Urinary bladder (tissue), 4 donors: Measurements from ENCODE around the gene PTGDS. TPM values are rescaled to one million over a fixed set of nuclear protein-coding genes. Genes with fewer than 3 reads are reported as not detected.

Experiments
- DNase-seq: peaks from one replicate; pipeline ENCODE4 v3.0.0-alpha.2; 2015; ENCODE audit errors: extremely low spot score
- H3K27ac ChIP-seq: one replicate; pipeline ENCODE4 v1.5.1; 2013; ENCODE audit warnings: low read depth, mild to moderate bottlenecking, moderate library complexity
- H3K36me3 ChIP-seq: one replicate; pipeline ENCODE4 v1.6.1; 2013; ENCODE audit warnings: mild to moderate bottlenecking, moderate library complexity; ENCODE audit not compliant: insufficient read depth
- H3K4me1 ChIP-seq: one replicate; pipeline ENCODE4 v1.6.1; 2013; ENCODE audit warnings: mild to moderate bottlenecking, moderate library complexity; ENCODE audit not compliant: insufficient read depth
- H3K4me3 ChIP-seq: one replicate; pipeline ENCODE4 v1.5.1; 2013; ENCODE audit warnings: low read depth, low read length
- WGBS: extraction: QIAGEN DNeasy Blood & Tissue Kit; methylation state at CpG from one replicate; pipeline ENCODE4 v1.1.7; 2013; 5-methylcytosine and 5-hydroxymethylcytosine counted together
- polyA plus RNA-seq: library from polyadenylated mRNA; stranded (reverse); fragments of 200-250 nt; gene quantifications from one replicate; pipeline ENCODE4 v1.2.3, GENCODE V29; 2013
- total RNA-seq: library from RNA; depleted of rRNA; stranded (reverse); fragments of >200 nt; gene quantifications from one replicate; pipeline ENCODE4 v1.2.3, GENCODE V29; 2014
- donor health status: healthy with polysubstance abuse.
- donor health status: healthy.

PTGDS gene
- total and polyA plus RNA-seq, 2 donors, result 3.3 to 71.8 TPM

DNA sequence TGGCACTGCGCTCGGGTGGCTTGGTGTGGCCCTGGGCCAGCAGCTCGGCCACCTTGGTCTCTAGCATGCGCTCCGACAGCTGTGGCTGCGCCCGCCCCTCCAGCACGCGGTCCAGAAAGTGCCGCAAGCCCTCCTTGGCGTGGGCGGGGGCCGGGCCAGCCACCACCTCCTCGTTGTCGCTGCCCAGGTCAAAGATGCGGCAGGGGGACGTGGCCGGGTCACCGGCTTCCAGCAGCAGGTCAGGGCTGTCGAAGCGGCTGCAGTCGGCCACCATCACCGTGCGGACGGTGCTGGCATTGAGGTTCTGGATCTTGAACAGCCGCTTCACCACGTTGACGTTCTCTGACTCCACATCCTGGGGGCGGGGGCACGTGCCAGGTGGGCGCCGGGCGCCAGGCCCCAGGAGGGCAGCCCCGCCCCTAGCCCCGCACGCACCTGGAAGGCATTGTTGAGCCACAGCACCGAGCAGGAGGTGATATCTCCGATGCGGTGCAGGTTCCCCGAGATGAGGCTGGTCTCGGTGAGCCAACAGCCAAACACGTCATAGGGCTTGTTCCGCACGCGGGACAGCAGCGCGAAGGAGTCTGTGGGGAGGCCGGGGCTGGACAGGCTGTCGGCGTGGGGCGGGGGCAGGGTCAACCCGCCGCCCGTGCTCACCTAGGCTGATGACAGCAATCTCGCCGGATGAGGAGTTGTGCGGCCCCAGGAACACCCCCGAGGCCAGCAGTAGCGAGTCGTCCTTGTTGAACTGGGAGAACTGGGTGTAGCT lies 35.0 kb upstream of the PTGDS start:
- no peak overlapping the region for H3K4me3 ChIP-seq
- H3K4me1 ChIP-seq, result peaks cover 2% of the 10 kb centered on the region
- no peak overlapping the region for H3K27ac ChIP-seq
- DNase-seq, result no peak
- WGBS, result 94% methylated on average over 60 of the region's 60 CpGs
- H3K36me3 ChIP-seq, result peaks cover 18% of the 10 kb centered on the region

DNA sequence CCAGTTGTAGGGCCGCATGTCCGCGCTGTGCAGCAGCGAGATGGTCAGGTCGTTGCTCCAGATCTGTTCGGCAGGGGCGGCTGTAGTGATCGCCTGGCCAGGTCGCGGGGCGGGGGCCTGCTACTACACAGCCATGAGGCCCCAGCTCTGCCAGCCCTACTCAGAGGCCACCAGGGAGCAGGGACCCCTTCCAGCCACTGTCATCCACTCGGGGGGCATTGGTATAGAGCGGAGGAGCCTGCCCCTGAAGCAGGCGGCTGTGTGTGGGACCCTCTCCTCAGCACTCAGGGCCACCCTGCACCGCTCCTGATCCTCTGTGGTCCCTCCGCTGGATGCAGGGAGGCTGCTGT lies 34.4 kb upstream of the PTGDS start:
- no peak for DNase-seq
- H3K36me3 ChIP-seq, result peaks cover 18% of the 10 kb centered on the region
- 93% methylated on average over 16 of the region's 16 CpGs for WGBS
- H3K4me1 ChIP-seq, result peaks cover 2% of the 10 kb centered on the region
- peak overlapping the region; percentile 86 for H3K4me3 ChIP-seq
- H3K27ac ChIP-seq, result no peak overlapping the region

DNA sequence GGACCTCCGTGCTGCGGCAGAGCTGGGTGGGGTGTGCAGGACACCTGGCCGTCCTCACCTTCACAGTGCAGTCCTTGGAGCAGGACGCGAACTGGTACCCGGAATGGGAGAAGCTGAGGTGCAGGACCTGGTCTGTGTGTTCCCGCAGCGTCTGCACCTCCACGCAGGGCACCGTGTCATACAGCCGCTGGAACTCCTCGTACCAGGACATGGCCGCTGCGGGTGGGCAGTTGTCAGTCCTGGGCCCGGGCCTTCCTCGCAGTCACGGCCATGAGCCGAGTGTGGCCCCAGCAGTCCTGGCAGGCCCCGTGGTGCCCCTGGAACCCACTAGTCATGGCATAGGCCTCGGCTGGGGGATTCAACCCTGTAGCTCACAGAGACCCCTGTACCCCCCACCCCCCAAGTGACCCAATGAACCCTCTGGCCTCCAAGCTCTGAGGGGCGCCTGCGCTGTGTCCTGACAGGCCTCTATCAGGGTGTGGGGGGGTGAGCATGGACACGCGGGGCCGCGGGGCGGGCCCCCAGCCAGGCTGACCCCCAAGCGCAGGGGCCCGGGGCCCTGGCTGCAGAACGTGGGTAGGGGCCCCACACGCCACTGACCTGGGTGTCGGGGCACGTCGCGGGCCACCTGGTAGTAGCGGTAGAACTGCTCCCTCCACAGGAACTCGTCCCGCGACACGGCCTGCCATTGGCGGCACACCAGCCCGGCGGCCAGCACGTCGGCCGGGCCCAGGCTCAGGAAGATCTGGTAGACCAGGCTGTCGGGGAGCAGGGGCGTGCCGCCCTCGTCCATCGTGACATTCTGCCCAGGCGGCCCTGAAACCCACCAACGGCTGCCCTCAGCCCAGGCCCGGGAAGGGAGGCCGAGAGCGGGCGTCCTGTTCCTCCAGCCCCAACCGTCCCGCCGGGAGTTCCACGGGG lies 33.8 kb upstream of the PTGDS start:
- DNase-seq, result no peak
- Histone ChIP-seq H3K4me1 (peaks cover 2% of the 10 kb centered on the region), H3K27ac (no peak overlapping the region), H3K4me3 (peak overlapping the region; percentile 86), H3K36me3 (peaks cover 18% of the 10 kb centered on the region)
- WGBS, result 22% methylated on average over 61 of the region's 61 CpGs

DNA sequence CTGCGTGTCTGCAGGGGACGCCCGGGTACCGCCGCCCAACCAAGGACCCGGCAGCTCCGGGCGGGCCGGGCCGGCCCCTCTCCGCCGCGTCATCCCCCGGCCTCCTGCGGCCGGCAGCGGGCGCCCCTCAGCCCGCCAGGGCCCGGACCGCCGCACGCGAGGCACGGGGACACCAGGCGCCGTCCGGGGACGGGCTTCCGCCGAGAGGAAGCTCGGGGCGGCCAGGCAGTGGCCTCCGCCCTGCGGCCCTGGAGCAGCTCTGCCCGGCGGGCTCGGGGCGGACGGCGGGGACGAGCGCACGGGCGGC lies 33.1 kb upstream of the PTGDS start:
- Histone ChIP-seq H3K4me3 (peak overlapping the region; percentile 86), H3K36me3 (peaks cover 18% of the 10 kb centered on the region), H3K4me1 (peaks cover 2% of the 10 kb centered on the region), H3K27ac (peak overlapping the region; percentile 84)
- under 1% methylated on average over 45 of the region's 45 CpGs for WGBS
- no peak for DNase-seq

DNA sequence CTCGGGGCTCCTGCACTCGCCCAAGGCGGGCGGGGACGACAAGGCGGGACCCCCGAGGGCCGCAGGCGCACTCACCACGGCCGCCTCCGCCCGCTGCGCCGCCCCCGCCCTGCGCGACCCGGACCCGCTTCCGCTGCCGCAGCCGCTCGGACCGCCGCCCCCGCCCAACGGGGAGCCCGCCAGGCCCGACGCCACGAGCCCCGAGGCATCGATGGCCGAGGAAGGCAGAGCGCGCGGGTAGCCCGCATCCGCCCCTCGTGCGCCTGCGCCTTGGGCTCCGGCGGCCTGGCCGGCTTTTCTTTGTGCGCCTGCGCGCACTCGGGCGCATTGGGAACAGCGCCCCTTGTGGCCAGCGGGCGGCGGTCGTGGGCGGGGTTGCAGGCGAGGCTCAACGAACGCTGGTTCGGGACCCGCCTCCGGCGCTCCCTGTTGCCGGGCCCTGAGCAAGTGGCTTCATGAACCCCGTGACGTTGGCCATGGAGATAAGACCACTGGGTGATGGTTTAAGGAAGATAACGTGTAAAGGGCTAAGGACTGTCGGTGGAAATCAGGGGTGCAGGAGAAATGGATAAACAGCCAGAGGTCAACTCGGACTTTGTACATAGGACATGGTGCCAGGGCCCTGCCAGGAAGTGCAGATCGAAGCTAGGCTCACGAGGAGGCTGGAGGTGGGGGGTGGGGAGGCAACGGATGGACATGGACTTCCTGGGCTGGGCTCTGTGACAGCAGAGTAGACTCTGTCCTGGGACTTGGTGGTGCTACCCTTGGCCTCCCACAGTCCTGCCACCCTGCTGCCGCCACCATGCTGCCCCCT lies 32.6 kb upstream of the PTGDS start, which contains the start of the genes C8G and FBXW5:
C8G (plus strand) TSS at position 725 of the 814 bp plus-strand sequence; CDS start at position 803, 78 bp downstream.
FBXW5 (minus strand) TSS at position 220 of the 814 bp plus-strand sequence. CDS start 655 bp downstream, outside the sequence.
- peak within 1 kb of the TSS; percentile 84 for H3K27ac ChIP-seq
- peaks cover 2% of the 10 kb centered on the region for H3K4me1 ChIP-seq
- WGBS, result 5% methylated on average over 74 of the region's 74 CpGs

DNA sequence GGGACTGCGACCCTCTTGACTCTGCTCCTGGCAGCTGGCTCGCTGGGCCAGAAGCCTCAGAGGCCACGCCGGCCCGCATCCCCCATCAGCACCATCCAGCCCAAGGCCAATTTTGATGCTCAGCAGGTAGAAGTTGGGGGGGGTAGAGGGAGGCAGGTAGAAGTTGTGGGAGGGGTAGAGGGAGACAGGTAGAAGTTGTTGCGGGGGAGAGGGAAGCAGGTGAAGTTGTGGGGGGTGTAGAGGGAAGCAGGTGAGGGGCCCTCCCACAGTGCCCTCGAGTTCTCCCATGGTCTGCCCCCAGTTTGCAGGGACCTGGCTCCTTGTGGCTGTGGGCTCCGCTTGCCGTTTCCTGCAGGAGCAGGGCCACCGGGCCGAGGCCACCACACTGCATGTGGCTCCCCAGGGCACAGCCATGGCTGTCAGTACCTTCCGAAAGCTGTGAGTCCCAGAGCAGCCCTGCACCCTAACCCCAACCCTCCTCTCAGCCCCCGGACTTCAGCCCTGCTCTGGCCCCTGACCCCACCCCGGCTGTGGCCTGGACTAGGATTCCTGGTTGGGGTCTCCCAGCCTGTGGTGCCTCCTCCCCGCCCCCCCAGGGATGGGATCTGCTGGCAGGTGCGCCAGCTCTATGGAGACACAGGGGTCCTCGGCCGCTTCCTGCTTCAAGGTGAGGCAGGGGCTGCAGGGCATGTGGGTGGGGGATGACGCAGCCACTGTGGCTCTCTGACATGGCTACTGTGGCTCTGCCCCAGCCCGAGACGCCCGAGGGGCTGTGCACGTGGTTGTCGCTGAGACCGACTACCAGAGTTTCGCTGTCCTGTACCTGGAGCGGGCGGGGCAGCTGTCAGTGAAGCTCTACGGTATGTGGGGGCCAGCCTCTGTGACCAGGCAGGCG lies 31.7 kb upstream of the PTGDS start:
- no peak for DNase-seq
- Histone ChIP-seq H3K27ac (no peak overlapping the region), H3K4me1 (peaks cover 2% of the 10 kb centered on the region), H3K36me3 (peaks cover 16% of the 10 kb centered on the region), H3K4me3 (no peak overlapping the region)
- 87% methylated on average over 30 of the region's 30 CpGs for WGBS

More for the DNA sequence above, 32.6 kb upstream of the PTGDS start, which contains the start of the genes C8G and FBXW5:
- Histone ChIP-seq H3K4me3 (peak within 1 kb of the TSS; percentile 86), H3K36me3 (peaks cover 18% of the 10 kb centered on the region)
- peak; percentile 79 for DNase-seq

DNA sequence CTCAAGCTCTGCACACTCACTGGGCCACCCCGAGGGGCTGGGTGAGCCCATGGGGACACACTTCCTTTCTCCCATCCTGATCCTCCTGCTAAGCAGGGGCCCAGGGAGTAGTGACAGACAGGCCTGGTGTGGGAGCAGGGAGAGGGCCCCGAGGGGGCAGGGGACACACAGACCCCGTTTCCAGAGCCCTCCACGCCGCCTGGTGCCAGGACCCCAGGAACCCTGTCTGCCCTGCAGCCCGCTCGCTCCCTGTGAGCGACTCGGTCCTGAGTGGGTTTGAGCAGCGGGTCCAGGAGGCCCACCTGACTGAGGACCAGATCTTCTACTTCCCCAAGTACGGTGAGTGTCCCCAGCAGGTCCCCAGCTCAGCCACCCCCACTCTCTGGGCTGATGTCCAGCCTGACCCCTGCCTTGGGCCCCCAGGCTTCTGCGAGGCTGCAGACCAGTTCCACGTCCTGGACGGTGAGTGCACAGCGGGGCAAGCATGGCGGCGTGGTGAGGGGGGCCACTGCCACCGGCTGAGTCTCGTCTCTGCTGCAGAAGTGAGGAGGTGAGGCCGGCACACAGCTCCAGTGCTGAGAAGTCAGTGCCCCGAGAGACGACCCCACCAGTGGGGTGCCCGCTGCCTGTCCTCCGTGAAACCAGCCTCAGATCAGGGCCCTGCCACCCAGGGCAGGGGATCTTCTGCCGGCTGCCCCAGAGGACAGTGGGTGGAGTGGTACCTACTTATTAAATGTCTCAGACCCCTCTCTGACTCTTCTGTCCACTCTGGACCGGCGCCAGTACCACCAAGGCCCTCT lies 30.9 kb upstream of the PTGDS start:
- Histone ChIP-seq H3K27ac (no peak overlapping the region), H3K36me3 (peaks cover 8% of the 10 kb centered on the region), H3K4me3 (no peak overlapping the region), H3K4me1 (peaks cover 2% of the 10 kb centered on the region)
- WGBS, result 81% methylated on average over 27 of the region's 27 CpGs
- DNase-seq, result no peak

DNA sequence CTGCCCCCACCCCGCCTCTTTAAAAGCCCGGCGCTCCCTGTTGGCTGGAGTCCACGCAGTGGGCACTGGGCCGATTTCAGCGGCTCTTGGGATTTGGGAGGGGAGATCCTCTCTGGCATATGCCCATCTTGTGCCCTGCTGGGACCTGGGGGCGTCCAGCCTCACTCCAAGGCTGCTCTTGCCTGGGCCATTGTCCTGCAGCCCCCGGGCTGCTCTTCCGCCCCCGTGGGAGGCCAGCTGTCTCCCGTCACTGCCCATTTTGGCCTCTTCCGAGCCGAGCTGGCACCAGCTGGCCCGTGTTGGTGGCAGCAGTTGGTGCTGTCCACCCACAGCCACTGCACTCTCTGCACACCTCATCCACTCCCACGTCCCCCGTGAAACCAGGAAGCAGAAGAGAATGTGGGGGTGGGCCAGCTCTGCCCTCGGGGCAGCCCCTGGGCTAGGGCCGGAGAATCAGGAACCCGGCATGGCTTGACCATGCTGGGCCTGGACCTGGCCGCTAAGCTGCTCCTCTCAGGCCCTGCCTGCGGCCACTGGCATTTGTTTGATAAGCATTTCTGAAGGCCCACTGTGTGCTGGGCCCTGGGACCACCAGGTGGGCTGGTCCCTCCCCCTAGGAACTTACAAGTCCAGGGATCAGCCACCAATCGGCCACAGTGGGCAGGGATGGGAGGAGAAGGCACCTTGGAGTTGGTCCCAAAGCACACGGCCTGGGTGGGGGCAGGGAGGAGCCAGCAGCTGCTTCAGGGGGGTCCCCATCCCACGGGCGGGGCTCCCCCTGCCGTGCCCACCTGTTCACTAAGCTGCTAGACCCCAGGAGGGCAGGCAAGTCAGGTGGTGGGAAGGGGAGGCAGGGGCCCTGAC lies 30.0 kb upstream of the PTGDS start:
- Histone ChIP-seq H3K4me3 (no peak overlapping the region), H3K27ac (no peak overlapping the region), H3K36me3 (peaks cover 5% of the 10 kb centered on the region), H3K4me1 (peaks cover 2% of the 10 kb centered on the region)
- 71% methylated on average over 26 of the region's 26 CpGs for WGBS
- no peak for DNase-seq

DNA sequence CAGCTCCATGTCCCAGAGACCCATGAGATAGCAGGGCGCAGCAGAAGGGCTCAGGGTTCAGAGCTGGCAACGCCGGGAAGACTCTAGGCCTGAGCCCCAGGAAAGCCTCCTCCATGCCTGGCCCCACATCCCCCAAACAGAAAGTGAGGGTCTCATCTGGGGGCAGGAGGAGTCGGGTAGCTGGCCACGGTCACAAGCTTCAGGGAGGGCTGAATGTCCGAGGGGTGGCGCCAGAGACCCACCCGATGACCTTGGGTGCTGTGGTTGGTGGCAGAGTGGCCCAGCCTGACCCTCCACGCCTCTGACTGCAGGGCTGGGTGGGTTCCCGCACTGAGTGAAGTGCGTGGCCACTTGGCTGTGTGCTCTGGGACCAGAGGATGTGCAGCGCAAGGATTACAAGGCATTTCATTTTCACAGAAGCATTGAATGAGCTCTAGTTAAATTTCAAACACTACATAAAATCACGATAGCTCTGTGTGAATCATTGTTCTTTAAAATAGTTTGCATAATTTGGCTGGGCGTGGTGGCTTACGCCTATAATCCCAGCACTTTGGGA lies 29.3 kb upstream of the PTGDS start:
- Histone ChIP-seq H3K27ac (no peak overlapping the region), H3K4me1 (peaks cover under 1% of the 10 kb centered on the region), H3K4me3 (no peak overlapping the region), H3K36me3 (no peaks in the 10 kb centered on the region)
- 31% methylated on average over 15 of the region's 15 CpGs for WGBS
- DNase-seq, result no peak

DNA sequence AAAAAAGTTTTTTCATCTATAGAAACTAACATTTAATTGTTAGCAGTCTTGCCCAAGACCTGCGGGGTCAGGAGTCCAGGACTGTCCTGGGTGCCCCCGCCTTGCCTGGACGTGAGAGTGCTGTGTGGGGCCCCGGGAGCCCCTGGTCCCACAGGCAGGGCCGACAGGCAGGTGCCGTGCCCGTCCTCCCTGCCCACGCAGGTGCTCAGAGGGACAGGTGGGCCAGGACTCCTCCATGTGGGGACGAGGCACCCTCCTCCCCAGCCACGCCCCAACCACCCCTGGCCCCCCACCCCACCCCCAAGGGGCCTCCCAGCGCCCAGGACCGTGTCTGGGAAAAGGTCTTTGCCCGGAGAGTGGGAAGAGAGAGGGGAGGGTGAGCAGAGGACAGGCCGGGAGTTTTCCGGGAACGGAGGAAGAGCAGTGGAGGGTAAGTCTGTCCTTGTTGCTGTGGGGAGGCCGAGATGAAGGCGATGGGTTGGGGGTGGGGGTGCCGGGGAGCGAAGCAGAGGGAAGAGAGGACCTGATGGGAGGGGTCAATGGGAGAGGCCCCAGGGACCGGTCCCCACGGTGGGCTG lies 28.0 kb upstream of the PTGDS start:
- H3K36me3 ChIP-seq, result no peaks in the 10 kb centered on the region
- no peak overlapping the region for H3K27ac ChIP-seq
- no peak for DNase-seq
- peak overlapping the region; percentile 49 for H3K4me3 ChIP-seq
- 13% methylated on average over 22 of the region's 22 CpGs for WGBS
- H3K4me1 ChIP-seq, result no peaks in the 10 kb centered on the region
